HG03135 (cell line): Measurements from ENCODE around the gene ZNF746.
A peak's percentile ranks its signal among the peaks of the same experiment; 100 is the strongest.
"Not testable (repeated sequence)": the region's sequence is repeated elsewhere in the genome, so short reads cannot be mapped to it uniquely, and the experiment has no call there.

ENCODE experiments used
- ATAC-seq: cut with Tn5 transposase; IDR thresholded peaks from one replicate; pipeline ENCODE4 v1.9.1; 2021; ENCODE audit warnings: mild to moderate bottlenecking, moderate library complexity; ENCODE audit not compliant: unreplicated experiment

ZNF746 gene

GRCh38 chr7:149497467-149498261, at the start of gene ZNF746:
TSS of gene ZNF746 (minus strand) at chr7:149497809. CDS start at chr7:149497536, 273 bp downstream.
- peak; percentile 97 for ATAC-seq

DNA sequence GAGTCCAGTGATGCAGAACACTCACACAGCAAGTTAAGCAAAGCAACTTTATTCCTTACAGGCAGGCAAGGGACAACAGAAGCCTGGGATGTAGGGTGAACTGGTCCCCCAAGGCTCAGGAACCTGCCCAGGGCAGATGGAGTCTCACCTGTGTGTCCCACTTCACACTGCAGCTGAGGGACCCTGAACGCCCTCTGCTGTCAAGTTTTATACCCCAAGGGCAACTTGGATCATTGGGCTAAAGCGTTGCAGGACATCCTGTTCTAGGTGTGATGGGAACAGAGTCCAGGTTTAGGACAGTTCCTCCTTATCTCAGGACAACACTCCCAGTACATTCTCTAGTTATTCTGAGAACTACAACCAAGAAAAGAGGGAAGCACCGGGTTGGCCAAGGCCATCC, 49.5 kb upstream of the ZNF746 start:
- no peak for ATAC-seq

- no peak for ATAC-seq
Observed at GRCh38 chr7:149546331-149546730, 48.7 kb upstream of the ZNF746 start.

- no peak for ATAC-seq
Observed at GRCh38 chr7:149544028-149544427, 46.4 kb upstream of the ZNF746 start.

- no peak for ATAC-seq
Observed at GRCh38 chr7:149532654-149533053, 35.0 kb upstream of the ZNF746 start.

DNA sequence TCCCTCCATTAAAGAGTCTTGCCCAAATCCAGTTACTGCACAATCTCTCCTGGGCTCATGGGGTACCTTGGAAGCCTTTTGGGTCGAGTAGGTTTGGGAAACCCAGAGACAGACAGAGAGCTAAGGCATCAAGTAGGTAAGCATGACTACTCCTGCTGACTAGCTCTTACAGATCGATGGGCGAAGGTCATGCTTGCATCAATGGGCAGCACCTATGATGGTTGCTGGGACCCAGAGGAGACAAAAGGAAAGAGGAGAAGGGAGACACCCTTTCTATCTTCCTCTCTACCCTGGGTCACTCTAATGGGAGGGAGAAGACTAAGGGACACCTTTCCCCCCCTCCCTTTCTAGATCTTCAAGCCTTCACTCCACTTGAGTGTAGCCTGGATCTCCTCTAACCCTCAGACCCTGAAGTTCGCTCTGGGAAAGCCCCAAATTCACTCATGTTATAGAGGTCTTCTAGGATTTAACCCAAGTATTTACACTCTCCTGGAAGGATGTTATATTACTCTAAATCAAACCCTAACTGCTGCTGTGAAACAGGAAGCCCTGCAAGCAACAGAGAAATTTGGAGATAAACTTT, 31.6 kb upstream of the ZNF746 start:
- ATAC-seq, result no peak

- ATAC-seq, result no peak
Observed at GRCh38 chr7:149527414-149527813, 29.8 kb upstream of the ZNF746 start.

- no peak for ATAC-seq
Observed at GRCh38 chr7:149525280-149525679, 27.7 kb upstream of the ZNF746 start.

DNA sequence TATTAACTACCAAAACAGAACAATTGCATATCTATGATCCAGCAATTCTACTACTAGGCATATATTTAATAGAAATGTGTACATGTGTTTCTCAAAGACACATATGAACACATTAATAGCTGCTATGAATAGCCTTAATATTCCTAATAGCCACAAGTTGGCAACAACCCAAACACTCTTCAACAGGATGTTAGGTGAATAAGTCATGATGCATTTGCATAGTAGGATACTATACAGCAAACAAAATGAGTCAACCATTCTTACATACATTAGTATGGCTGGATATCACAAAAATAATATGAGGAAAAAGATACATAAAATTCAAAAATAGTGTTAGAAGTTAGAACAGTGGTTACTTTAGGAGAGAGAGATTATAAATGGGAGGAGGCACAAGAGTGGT, 26.8 kb upstream of the ZNF746 start:
- no peak for ATAC-seq

- no peak for ATAC-seq
Observed at GRCh38 chr7:149510248-149510647, 12.6 kb upstream of the ZNF746 start.

DNA sequence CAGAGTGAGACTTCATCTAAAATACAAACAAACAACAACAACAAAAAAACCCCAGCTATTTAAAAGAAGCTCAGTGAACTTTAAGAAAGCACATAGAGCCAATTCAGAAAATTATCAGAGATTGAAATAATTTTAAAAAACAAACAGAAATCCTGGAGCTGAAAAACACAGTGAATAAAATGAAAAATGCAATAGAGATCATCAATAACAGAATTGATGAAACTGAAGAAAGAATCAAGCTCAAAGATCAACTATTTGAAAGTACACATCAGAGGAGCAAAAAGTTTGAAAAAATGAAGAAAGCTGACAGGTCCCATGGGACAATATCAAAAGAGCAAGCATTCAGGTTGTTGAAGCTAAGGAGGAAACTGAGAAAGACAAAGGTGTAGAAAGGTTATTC, 12.2 kb upstream of the ZNF746 start:
- ATAC-seq, result no peak

GRCh38 chr7:149505551-149505950, 7.9 kb upstream of the ZNF746 start:
- ATAC-seq, result no peak

- no peak for ATAC-seq
Observed at GRCh38 chr7:149501651-149502050, 4.0 kb upstream of the ZNF746 start.

GRCh38 chr7:149500910-149501309, 3.3 kb upstream of the ZNF746 start:
- no peak for ATAC-seq

- ATAC-seq, result no peak
Observed at GRCh38 chr7:149500201-149500600, 2.6 kb upstream of the ZNF746 start.

GRCh38 chr7:149498811-149499210, 1.2 kb upstream of the ZNF746 start:
- ATAC-seq, result no peak

DNA sequence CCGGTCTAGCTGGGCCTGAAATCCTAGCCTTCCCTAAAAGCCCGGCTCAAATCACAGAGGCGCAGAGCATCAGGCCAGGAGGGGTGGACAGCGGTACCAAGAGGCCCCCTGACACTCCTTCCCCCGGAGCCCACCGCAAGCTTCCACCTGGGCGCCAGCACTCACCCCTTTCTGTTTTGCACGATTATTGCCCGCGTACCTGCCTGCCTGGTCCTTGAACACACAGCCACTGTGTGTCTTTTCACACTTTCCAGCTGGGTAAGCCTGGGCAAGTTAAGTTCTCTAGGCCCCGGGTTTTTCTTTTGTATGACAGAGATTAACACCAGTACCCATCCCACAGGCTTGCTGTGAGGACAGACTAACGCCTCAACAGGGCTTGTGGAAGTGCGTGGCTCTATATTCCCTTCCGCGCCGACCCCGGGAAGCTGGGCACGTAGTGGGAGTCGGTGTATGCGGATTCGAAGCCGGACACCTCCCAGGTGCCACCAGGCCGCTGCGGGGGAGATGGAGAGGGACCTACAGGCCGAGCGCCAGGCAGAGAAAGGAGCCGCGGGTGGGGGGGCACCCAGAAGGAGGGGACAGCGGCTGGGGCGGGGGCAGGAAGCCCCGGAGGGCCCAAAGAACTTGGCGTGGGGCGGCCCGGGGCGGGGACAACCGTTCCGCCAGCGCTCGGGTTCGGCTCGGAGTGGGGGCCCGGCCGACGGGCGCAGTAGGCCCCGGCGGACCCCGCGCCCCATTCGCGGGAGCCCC, 792 bp downstream of the ZNF746 start:
- peak; percentile 39 for ATAC-seq

DNA sequence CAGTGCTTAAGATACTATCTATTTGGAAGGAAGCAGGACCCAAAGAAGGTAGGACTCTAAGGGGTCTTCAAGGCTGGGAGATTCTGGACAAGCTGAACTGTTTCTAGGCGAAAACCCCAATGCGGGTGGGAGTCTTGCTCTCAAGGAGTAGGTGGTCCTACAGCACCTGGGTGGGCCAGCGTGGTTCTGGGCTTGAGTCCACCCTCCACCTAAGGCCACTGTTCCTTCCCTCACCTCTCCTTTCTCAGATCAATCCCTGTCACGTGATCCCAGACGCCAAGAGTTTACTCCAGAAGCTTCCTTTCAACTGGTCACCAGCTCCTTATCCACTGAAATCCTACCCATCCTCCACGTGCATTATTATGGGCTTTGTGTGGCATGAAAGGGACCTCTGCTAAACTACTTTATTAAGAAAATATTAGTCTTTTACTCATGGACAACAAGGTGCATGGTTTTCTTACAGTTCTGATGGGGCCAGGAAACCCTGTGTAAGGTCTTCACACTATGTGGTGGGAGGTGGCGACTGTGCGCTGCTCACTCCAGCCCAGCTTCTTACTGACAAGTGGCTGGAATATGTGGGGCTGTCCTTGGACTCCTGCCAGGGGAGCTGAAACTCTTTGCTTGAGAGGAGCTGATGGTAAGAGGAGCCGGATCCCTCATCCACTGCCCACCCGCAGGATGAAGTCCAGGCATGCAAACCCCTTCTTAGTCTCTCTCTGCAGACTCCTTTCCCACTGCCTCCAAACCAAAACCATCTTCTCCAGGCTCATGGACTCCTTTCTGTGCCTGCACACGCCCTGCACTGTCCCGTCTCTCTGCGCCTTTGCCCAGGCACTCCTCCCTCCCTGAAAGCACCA, 1.6 kb downstream of the ZNF746 start:
- no peak for ATAC-seq

- no peak for ATAC-seq
Observed at GRCh38 chr7:149494738-149495368, 2.8 kb downstream of the ZNF746 start.

DNA sequence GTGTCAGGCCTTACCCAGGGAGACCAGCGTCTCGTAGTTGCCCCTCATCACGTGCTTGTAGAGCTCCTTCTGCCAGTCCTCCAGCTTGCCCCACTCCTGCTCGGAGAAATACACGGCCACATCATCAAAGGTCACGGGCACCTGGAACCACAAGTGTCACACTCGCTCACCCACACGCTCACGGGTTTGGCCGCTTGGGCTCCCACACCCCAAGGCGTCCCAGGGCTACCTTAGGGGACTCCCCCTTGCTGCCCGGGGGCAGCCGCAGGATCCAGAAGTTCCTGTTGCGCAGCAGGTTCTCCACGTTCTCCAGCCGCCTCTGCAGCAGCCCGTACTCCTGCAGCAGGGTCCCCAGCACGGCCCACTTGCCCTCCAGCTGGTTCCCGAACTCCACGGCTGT, 3.6 kb downstream of the ZNF746 start:
- ATAC-seq, result not testable (repeated sequence)
